Dedifferentiated amniotic fluid mesenchymal stem cell (primary cell): ENCODE data around the gene SAMD4A.
"Not testable (repeated sequence)": the region's sequence is repeated elsewhere in the genome, so short reads cannot be mapped to it uniquely, and the experiment has no call there.

ENCODE experiments used
- DNase-seq: peaks from one replicate; pipeline ENCODE4 v3.0.0-alpha.2; 2016; ENCODE audit errors: extremely low spot score

Gene SAMD4A

GRCh38 chr14:54801482-54801881 lies 234.6 kb downstream of the SAMD4A start:
- DNase-seq: not testable (repeated sequence)

GRCh38 chr14:54803396-54803795 lies 236.5 kb downstream of the SAMD4A start:
- DNase-seq: no peak

GRCh38 chr14:54803926-54804537 lies 237.1 kb downstream of the SAMD4A start:
- DNase-seq: no peak

GRCh38 chr14:54804538-54805041 lies 237.7 kb downstream of the SAMD4A start:
- no peak for DNase-seq

GRCh38 chr14:54805070-54805444 lies 238.1 kb downstream of the SAMD4A start:
- DNase-seq: no peak

GRCh38 chr14:54805445-54806322 lies 238.8 kb downstream of the SAMD4A start:
- DNase-seq: peak; percentile 68

- DNase-seq: no peak
Measured at GRCh38 chr14:54806616-54807015, 239.7 kb downstream of the SAMD4A start.

GRCh38 chr14:54807428-54807827 lies 240.5 kb downstream of the SAMD4A start:
- no peak for DNase-seq

- no peak for DNase-seq
Measured at GRCh38 chr14:54807881-54808280, 241.0 kb downstream of the SAMD4A start.

- no peak for DNase-seq
Measured at GRCh38 chr14:54808326-54809161, 241.6 kb downstream of the SAMD4A start.

GRCh38 chr14:54809767-54810166 lies 242.8 kb downstream of the SAMD4A start:
- no peak for DNase-seq

- DNase-seq: no peak
Measured at GRCh38 chr14:54812617-54813016, 245.7 kb downstream of the SAMD4A start.

GRCh38 chr14:54813081-54813480 lies 246.2 kb downstream of the SAMD4A start:
- DNase-seq: no peak

- no peak for DNase-seq
Measured at GRCh38 chr14:54814076-54814475, 247.1 kb downstream of the SAMD4A start.

- DNase-seq: no peak
Measured at GRCh38 chr14:54815016-54815415, 248.1 kb downstream of the SAMD4A start.

GRCh38 chr14:54815515-54815914 lies 248.6 kb downstream of the SAMD4A start:
- DNase-seq: no peak

- no peak for DNase-seq
Measured at GRCh38 chr14:54816450-54816849, 249.5 kb downstream of the SAMD4A start.

GRCh38 chr14:54817506-54817905 lies 250.6 kb downstream of the SAMD4A start:
- no peak for DNase-seq

- peak; percentile 70 for DNase-seq
Measured at GRCh38 chr14:54818201-54819133, 251.5 kb downstream of the SAMD4A start.

- no peak for DNase-seq
Measured at GRCh38 chr14:54822685-54823084, 255.8 kb downstream of the SAMD4A start.
